ENCODE results near the gene NHEJ1.

Gene NHEJ1

DNA sequence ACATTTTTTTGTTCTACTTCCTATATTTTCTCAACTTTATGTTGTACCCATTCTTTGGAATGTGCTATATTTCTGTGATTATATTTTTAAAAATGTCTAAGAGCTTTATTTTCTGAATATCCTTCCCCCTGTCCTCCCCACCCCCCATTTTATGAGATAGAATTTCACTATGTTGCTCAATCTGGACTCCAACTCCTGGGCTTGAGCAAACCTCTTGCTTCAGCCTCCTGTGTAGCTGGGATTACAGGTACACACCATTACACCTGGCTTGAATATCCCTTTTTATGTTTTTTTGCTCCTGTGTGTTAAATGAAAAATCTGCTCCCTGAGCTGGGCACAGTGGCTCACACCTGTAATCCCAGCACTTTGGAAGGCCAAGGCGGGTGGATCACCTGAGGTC lies 36.8 kb upstream of the NHEJ1 start:
- H3K4me3 ChIP-seq (replicated peaks; ENCODE audit: low read depth, low read length), result no peak overlapping the region
- no peak for DNase-seq (ENCODE audit: low read depth)
- no peak for TF ChIP-seq CTCF (IDR thresholded peaks at IDR 0.05; ENCODE audit: low read length, missing control alignments)

GRCh38 chr2:219186754-219187456 lies 26.3 kb upstream of the NHEJ1 start:
- TF ChIP-seq CTCF (IDR thresholded peaks at IDR 0.05; ENCODE audit: low read length, missing control alignments), result no peak
- H3K4me3 ChIP-seq (replicated peaks; ENCODE audit: low read depth, low read length), result no peak overlapping the region
- no peak for DNase-seq (ENCODE audit: low read depth)

DNA sequence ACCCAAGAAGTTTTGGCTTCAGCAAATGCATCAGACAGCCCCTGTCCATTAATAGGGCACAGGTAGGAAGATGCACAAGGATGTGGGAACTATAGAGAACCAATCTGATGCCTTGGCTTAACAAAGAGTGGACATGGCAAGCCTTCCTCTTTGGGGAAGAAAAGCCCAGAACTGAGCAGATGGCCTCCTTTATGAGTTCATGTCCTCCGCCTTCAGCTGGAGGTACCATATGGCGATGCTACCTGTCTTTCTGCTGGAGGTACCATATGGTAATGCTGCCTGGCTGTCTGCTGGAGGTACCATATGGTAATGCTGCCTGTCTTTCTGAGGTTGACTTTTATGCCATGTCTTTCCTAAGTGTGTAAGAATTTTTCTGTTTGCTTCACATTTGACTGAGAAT lies 23.5 kb upstream of the NHEJ1 start:
- TF ChIP-seq CTCF (IDR thresholded peaks at IDR 0.05; ENCODE audit: low read length, missing control alignments), result no peak
- no peak overlapping the region for H3K4me3 ChIP-seq (replicated peaks; ENCODE audit: low read depth, low read length)

GRCh38 chr2:219183151-219183772 lies 22.6 kb upstream of the NHEJ1 start:
- no peak overlapping the region for H3K4me3 ChIP-seq (replicated peaks; ENCODE audit: low read depth, low read length)
- TF ChIP-seq CTCF (IDR thresholded peaks at IDR 0.05; ENCODE audit: low read length, missing control alignments), result no peak
- no peak for DNase-seq (ENCODE audit: low read depth)

More for the DNA sequence above, 23.5 kb upstream of the NHEJ1 start:
- DNase-seq (ENCODE audit: low read depth), result no peak

DNA sequence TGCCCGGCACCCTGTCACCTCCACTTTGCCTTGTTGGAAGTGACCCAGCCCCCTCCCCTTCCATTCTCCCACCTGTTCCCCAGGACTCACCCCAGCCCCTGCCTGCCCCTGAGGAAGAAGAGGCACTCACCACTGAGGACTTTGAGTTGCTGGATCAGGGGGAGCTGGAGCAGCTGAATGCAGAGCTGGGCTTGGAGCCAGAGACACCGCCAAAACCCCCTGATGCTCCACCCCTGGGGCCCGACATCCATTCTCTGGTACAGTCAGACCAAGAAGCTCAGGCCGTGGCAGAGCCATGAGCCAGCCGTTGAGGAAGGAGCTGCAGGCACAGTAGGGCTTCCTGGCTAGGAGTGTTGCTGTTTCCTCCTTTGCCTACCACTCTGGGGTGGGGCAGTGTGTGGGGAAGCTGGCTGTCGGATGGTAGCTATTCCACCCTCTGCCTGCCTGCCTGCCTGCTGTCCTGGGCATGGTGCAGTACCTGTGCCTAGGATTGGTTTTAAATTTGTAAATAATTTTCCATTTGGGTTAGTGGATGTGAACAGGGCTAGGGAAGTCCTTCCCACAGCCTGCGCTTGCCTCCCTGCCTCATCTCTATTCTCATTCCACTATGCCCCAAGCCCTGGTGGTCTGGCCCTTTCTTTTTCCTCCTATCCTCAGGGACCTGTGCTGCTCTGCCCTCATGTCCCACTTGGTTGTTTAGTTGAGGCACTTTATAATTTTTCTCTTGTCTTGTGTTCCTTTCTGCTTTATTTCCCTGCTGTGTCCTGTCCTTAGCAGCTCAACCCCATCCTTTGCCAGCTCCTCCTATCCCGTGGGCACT lies 21.9 kb upstream of the NHEJ1 start:
- DNase-seq (ENCODE audit: low read depth), result no peak
- no peak overlapping the region for H3K4me3 ChIP-seq (replicated peaks; ENCODE audit: low read depth, low read length)
- no peak for TF ChIP-seq CTCF (IDR thresholded peaks at IDR 0.05; ENCODE audit: low read length, missing control alignments)

DNA sequence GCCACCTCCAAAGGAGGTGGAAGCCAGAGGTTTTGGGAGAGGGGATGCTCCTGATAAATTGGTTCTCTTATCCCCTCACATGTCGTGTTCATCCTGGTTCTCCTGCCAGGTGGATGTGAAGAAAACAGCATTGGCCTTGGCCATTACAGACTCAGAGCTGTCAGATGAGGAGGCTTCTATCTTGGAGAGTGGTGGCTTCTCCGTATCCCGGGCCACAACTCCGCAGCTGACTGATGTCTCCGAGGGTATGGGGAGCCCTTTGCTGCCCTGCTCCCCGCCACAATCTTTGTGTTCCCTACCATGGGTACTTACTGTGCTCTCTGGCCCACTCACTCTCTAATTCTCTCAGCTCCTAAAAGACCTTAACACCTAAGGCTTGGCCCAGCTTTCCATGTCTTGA lies 20.9 kb upstream of the NHEJ1 start:
- H3K4me3 ChIP-seq (replicated peaks; ENCODE audit: low read depth, low read length), result no peak overlapping the region
- no peak for TF ChIP-seq CTCF (IDR thresholded peaks at IDR 0.05; ENCODE audit: low read length, missing control alignments)
- DNase-seq (ENCODE audit: low read depth), result no peak

Measured in fibroblast of pulmonary artery (primary cell).